ENCODE data around the gene NDUFS1.
"Not testable (repeated sequence)": the region's sequence is repeated elsewhere in the genome, so short reads cannot be mapped to it uniquely, and the experiment has no call there.

NDUFS1 gene

DNA sequence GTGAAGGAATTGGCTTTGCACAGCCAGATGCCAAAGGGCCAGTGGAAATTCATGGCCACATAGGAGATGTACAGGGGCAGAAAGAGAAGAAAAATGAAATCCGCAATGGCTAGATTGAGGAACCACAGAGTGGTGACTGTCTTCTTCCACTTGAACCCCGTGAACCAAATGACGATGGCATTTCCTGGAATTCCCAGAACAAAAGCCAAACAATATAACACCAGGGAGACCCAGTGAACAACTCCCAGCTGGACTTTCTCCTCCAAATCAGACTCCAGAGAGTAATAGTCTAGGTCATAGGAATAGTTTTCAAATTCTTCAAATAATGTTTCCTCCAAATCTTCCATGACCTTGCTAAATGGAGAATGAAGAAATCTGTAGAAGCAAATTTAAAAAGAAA is 17.7 kb upstream of the NDUFS1 start:
- intact Hi-C loops (cut with micrococcal nuclease): no loop called here
- Mint-ChIP-seq H3K4me1 (ENCODE audit: low read depth) (no peaks in the 10 kb centered on the region), H3K27ac (no peak overlapping the region), H3K4me3 (no peak overlapping the region), H3K27me3 (peaks cover 6% of the 10 kb centered on the region), H3K36me3 (ENCODE audit: low read depth) (no peaks in the 10 kb centered on the region), H3K9me3 (peaks cover 5% of the 10 kb centered on the region)

DNA sequence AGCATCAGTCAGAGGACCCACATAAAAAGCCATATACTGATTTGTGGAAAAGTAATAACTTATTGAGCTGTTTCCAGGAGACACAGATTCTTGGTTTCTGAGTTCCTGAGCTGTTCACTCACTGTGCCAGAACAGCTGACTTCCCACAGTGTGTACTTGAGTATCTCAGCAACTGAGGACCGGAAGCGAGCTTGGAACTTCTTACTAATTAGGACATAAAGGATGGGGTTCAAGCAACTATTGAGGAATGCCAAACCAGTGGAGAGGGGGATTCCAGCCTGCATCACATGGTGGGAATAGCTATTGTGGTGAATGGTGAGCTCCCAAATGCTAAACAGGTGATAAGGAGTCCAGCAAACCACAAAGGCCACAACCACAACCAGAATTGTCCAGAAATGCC is 16.9 kb upstream of the NDUFS1 start:
- Mint-ChIP-seq H3K27me3 (peaks cover 6% of the 10 kb centered on the region), H3K27ac (no peak overlapping the region), H3K4me3 (no peak overlapping the region), H3K9me3 (peaks cover 5% of the 10 kb centered on the region), H3K4me1 (ENCODE audit: low read depth) (no peaks in the 10 kb centered on the region), H3K36me3 (ENCODE audit: low read depth) (no peaks in the 10 kb centered on the region)
- intact Hi-C loops (cut with micrococcal nuclease): no loop called here

DNA sequence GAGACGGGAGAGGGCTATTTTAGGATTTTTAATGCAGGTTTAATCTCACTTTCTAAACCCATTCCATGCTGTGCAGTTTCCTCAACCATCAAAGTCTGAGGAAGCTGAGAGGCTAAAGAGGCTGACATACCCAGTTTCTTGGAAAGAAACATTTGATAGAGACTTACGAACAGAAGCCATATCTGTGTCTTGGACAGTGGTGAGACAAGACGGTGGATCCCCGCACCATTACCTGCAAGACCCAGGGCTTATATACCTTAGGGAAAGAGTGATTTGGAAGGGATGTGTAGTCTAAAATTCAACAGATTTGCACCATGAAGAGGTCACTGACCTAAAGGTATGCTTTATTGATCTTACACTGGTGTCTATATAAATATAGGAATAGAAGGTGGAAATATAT is 13.9 kb upstream of the NDUFS1 start:
- Mint-ChIP-seq H3K27ac (no peak overlapping the region), H3K36me3 (ENCODE audit: low read depth) (no peaks in the 10 kb centered on the region), H3K4me1 (ENCODE audit: low read depth) (no peaks in the 10 kb centered on the region), H3K4me3 (no peak overlapping the region), H3K27me3 (peaks cover 6% of the 10 kb centered on the region), H3K9me3 (peaks cover 29% of the 10 kb centered on the region)
- intact Hi-C loops (cut with micrococcal nuclease): no loop called here

DNA sequence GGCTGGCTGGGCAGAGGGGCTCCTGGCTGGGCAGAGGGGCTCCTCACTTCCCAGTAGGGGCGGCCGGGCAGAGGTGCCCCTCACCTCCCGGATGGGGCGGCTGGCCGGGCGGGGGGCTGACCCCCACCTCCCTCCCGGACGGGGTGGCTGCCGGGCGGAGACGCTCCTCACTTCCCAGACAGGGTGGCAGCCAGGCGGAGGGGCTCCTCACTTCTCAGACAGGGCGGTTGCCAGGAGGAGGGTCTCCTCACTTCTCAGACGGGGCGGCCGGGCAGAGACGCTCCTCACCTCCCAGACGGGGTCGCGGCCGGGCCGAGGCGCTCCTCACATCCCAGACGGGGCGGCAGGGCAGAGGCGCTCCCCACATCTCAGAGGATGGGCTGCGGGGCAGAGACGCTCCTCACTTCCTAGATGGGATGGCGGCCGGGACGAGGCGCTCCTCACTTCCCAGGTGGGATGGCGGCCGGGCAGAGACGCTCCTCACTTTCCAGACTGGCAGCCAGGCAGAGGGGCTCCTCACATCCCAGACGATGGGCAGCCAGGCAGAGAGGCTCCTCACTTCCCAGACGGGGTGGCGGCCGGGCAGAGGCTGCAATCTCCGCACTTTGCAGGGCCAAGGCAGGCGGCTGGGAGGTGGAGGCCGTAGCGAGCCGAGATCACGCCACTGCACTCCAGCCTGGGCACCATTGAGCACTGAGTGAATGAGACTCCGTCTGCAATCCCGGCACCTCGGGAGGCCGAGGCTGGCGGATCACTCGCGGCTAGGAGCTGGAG is 12.6 kb upstream of the NDUFS1 start:
- H3K27ac Mint-ChIP-seq; intact Hi-C loops (cut with micrococcal nuclease); H3K4me3 Mint-ChIP-seq; H3K36me3 Mint-ChIP-seq (ENCODE audit: low read depth); H3K27me3 Mint-ChIP-seq; H3K4me1 Mint-ChIP-seq (ENCODE audit: low read depth): not testable (repeated sequence)
- peaks cover 30% of the 10 kb centered on the region for H3K9me3 Mint-ChIP-seq

DNA sequence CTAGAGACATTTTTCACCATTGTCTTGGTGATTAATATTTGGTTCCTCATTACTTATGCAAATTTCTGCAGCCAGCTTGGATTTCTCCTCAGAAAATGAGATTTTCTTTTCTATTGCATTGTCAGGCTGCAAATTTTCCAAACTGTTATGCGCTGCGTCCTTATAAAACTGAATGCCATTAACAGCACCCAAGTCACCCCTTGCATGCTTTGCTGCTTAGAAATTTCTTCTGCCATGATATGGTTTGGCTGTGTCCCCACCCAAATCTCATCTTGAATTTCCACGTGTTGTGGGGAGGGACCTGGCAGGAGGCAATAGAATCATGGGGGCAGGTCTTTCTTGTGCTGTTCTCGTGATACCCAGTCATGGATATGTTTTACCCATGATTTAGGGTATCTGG is 9.0 kb upstream of the NDUFS1 start:
- Mint-ChIP-seq H3K36me3 (ENCODE audit: low read depth) (peaks cover 19% of the 10 kb centered on the region), H3K9me3 (peaks cover 30% of the 10 kb centered on the region)
- H3K4me1 Mint-ChIP-seq (ENCODE audit: low read depth); H3K27ac Mint-ChIP-seq; intact Hi-C loops (cut with micrococcal nuclease); H3K4me3 Mint-ChIP-seq; H3K27me3 Mint-ChIP-seq: not testable (repeated sequence)

DNA sequence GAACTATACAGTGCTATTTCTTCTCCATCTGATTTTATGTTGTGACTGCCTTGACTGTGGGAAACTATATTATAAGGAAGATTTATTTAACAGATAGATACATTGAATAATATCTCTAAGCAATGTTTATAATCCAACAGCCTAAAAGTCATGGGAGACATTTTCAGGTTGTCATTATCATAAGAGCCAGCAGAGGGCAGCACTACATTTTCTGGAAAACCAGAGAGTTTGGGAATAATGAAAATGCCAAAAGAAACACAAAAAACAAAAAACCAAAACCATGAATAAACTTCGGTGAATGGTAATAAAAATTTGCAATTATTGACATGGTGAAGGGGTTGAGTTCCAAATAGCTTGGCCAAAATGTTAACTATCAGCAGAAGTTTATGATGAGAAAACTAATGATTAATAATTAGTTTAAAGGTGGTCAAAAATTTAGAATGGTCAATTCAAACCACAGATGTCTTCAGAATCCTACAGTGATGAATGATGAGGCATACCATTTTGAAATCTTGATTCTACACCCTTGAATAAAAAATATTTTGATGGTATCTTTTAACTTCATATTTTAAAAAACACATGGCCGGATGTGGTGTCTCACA is 5.1 kb upstream of the NDUFS1 start:
- Mint-ChIP-seq H3K27me3 (no peaks in the 10 kb centered on the region), H3K9me3 (peaks cover 12% of the 10 kb centered on the region), H3K4me3 (no peak overlapping the region), H3K4me1 (ENCODE audit: low read depth) (peaks cover 24% of the 10 kb centered on the region), H3K36me3 (ENCODE audit: low read depth) (peaks cover 57% of the 10 kb centered on the region), H3K27ac (no peak overlapping the region)
- intact Hi-C loops (cut with micrococcal nuclease): loop anchor here (2.0 to 5.0 kb wide), 2 partner anchors 98 to 394 kb away; no protein-coding TSS in a partner anchor

DNA sequence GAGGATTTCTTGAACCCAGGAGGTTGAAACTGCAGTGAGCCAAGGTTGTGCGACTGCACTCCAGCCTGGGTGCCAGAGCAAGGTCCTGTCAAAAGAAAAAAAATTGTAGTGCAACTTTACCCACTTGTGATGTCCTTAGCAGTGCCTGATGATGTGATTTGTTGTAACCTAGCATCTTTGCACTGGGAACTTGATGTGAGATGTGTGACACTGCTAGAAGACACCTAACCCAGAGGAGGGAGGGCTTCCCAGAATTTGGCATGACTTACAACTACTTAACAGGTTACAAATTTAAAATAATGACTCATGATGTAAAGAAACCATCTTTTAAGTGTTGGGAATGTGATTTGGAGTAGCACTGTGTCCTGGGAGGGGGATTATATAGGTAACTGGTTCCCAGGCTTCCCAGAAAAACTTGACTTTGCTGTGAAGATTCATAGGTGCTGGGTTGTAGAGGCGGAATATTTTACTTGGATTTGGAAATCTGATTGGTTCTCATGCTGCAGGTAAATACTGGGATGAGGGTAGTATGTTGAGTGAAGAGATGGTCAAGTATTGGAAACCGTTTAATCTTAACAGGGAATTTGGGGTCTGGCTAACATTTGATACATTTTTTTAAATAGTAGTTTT is 4.1 kb upstream of the NDUFS1 start:
- H3K36me3 Mint-ChIP-seq (ENCODE audit: low read depth): peaks cover 65% of the 10 kb centered on the region
- H3K27ac Mint-ChIP-seq: no peak overlapping the region
- H3K9me3 Mint-ChIP-seq: peaks cover 3% of the 10 kb centered on the region
- intact Hi-C loops (cut with micrococcal nuclease): loop anchor here (5.0 kb wide), 1 partner anchor 99 kb away; no protein-coding TSS in a partner anchor
- peaks cover 25% of the 10 kb centered on the region for H3K4me1 Mint-ChIP-seq (ENCODE audit: low read depth)
- no peaks in the 10 kb centered on the region for H3K27me3 Mint-ChIP-seq
- no peak overlapping the region for H3K4me3 Mint-ChIP-seq

DNA sequence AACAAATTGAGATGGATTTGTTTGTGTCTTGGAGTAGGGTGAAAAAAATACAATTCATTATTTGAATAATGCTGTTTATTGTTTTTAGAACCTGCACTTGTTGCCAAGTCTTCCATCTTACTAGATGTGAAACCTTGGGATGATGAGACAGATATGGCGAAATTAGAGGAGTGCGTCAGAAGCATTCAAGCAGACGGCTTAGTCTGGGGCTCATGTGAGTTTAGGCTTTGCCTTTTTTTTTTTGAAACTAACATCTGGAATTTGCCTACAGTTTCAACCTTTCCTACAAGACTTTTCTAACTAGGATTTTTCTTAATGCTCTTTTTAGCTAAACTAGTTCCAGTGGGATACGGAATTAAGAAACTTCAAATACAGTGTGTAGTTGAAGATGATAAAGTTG is 3.2 kb upstream of the NDUFS1 start:
- H3K4me3 Mint-ChIP-seq, H3K27me3 Mint-ChIP-seq, H3K27ac Mint-ChIP-seq, H3K9me3 Mint-ChIP-seq: not testable (repeated sequence)
- Mint-ChIP-seq H3K36me3 (ENCODE audit: low read depth) (peaks cover 68% of the 10 kb centered on the region), H3K4me1 (ENCODE audit: low read depth) (peaks cover 34% of the 10 kb centered on the region)
- intact Hi-C loops (cut with micrococcal nuclease): loop anchor here (5.0 kb wide), 1 partner anchor 100 kb away; no protein-coding TSS in a partner anchor

DNA sequence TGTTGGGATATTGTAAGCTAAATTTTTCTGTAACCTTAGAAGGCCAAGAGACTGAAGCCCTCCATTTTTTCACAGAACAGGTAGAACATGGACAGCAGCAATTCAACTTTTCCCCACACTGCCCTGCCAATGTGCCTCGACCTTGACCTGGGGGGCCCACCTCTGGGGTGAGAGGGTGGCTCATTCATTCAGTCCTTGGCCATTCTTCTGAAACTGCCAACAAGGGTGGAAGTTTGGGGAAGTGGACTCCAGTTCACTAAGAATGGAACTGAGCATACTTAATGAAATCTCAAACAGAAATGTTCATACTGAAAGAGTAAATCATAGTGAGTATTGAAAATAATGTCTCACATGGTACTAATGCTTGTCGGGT is 1.5 kb upstream of the NDUFS1 start:
- H3K27me3 Mint-ChIP-seq: no peaks in the 10 kb centered on the region
- H3K9me3 Mint-ChIP-seq: no peaks in the 10 kb centered on the region
- H3K27ac Mint-ChIP-seq: peak overlapping the region; percentile 94
- intact Hi-C loops (cut with micrococcal nuclease): loop anchor here (5.0 kb wide), 1 partner anchor 102 kb away; no protein-coding TSS in a partner anchor
- H3K36me3 Mint-ChIP-seq (ENCODE audit: low read depth): peaks cover 63% of the 10 kb centered on the region
- H3K4me1 Mint-ChIP-seq (ENCODE audit: low read depth): peaks cover 40% of the 10 kb centered on the region
- peak overlapping the region; percentile 97 for H3K4me3 Mint-ChIP-seq

DNA sequence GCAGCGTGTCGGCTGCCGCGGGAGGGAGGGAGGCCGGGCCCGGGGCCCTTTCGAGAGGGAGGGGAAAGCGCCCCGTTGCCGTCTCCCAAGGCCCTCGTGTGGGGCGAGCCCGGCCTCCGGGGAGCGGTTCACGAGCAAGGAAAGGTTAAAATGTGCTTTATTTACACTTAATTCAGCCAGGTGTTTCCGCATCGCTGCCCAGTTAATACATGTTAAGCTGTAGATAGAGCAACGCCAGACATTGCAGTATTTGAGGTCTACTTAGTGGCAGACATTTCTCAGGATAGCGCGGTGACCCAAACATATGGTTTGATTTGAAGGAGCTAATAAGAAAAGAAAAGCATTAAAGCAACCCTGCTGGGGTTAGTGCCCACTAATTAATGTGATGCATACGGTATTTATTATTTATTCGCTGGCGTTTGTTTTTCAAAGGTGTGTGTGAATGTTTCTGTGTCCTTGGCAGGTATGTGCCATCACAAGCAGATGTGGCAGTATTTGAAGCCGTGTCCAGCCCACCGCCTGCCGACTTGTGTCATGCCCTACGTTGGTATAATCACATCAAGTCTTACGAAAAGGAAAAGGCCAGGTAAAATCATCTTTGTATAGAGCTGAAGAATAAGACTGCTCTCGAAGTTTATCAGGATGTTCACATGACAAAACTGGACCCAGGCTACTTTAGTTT is 1.0 kb upstream of the NDUFS1 start:
- Mint-ChIP-seq H3K4me3 (peak overlapping the region; percentile 97), H3K27me3 (no peaks in the 10 kb centered on the region), H3K4me1 (ENCODE audit: low read depth) (peaks cover 40% of the 10 kb centered on the region), H3K27ac (peak overlapping the region; percentile 94), H3K9me3 (no peaks in the 10 kb centered on the region), H3K36me3 (ENCODE audit: low read depth) (peaks cover 63% of the 10 kb centered on the region)
- intact Hi-C loops (cut with micrococcal nuclease): loop anchor here (5.0 kb wide), 1 partner anchor 102 kb away; no protein-coding TSS in a partner anchor

DNA sequence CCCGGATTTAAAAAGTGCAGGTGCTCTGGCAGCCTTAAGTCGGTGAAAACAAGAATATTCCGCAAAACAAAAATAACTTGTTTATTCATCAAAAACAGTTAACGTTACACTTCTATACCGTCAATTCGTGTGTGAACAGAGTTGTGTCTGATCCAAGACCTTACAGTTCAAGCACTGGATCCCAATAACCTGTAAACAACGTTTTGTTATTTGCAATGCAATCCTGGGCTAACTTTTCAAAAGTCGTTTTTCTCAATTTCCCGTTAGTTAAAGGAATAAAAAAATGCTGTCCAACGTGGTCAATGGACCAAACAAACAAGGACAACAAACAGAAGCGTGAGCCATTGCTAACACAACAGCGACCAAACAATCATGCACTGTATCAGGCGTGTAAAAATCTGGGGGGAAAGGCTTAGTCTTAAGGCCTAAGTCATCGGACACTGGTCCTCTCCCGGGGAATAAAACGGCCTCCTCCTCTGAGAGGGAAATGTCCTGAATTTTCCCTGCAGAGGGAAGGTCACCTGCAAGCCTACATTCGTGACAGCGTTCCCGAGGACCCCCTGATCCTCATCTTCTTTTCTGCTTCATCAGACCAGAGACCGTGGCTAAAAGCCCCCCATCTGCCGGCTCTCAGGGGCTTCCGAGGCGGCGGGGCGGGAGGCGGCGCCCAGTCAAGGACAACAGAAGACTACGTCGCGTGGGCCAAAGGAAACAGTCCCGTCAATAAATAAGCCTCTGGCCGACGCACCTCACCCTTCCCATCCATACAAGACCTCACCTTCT is 490 bp downstream of the NDUFS1 start:
- Mint-ChIP-seq H3K9me3 (no peaks in the 10 kb centered on the region), H3K36me3 (ENCODE audit: low read depth) (peaks cover 62% of the 10 kb centered on the region), H3K4me1 (ENCODE audit: low read depth) (peaks cover 45% of the 10 kb centered on the region), H3K4me3 (peak overlapping the region; percentile 97), H3K27ac (peak overlapping the region; percentile 94), H3K27me3 (no peaks in the 10 kb centered on the region)
- intact Hi-C loops (cut with micrococcal nuclease): loop anchor here (1.0 kb wide), 1 partner anchor 73 kb away; no protein-coding TSS in a partner anchor

DNA sequence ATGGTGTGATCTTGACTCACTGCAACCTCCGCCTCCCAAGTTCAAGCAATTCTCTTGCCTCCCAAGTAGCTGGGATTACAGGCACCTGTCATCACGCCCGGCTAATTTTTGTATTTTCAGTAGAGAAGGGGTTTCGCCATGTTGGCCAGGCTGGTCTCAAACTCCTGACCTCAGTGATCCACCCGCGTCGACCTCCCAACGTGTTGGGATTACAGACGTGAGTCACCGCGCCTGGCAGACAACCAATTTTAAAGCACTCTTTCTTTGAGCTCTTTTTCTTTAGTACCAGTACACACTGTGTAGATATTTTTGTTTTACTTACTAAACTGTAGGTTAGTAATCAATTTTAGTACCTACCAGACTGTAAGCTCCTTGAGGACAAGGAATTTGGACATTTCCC is 2.2 kb downstream of the NDUFS1 start:
- H3K4me3 Mint-ChIP-seq; intact Hi-C loops (cut with micrococcal nuclease); H3K27me3 Mint-ChIP-seq; H3K9me3 Mint-ChIP-seq; H3K27ac Mint-ChIP-seq: not testable (repeated sequence)
- Mint-ChIP-seq H3K4me1 (ENCODE audit: low read depth) (peaks cover 34% of the 10 kb centered on the region), H3K36me3 (ENCODE audit: low read depth) (peaks cover 52% of the 10 kb centered on the region)

DNA sequence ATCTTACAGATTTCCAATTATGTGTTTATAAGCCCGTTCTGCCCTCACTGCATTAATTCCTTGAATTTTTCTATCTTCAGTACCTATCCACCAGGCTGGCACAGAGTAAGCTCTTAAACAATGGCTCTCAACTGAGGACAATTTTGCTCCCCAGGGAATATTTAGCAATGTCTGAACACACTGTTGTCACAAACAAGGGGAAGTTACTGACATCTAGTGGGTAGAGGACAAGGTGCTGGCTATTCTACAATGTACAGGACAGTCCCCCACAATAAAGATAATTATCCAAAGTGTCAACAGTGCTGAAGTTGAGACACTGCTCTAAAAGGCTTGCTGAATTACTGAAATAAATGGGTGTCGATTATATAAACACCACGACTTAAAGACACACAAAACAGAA is 5.0 kb downstream of the NDUFS1 start:
- H3K4me1 Mint-ChIP-seq (ENCODE audit: low read depth): peaks cover 38% of the 10 kb centered on the region

More for the DNA sequence above, 5.0 kb downstream of the NDUFS1 start:
- Mint-ChIP-seq H3K27ac (no peak overlapping the region), H3K36me3 (ENCODE audit: low read depth) (peaks cover 53% of the 10 kb centered on the region), H3K27me3 (no peaks in the 10 kb centered on the region), H3K4me3 (no peak overlapping the region), H3K9me3 (no peaks in the 10 kb centered on the region)
- intact Hi-C loops (cut with micrococcal nuclease): loop anchor here (5.0 kb wide), 1 partner anchor 132 kb away; no protein-coding TSS in a partner anchor

Measured in dendritic cell treated with granulocyte-macrophage colony-stimulating factor and Interleukin-4, amounts not matched to agents 40 ng/mL and 50 ng/mL, for 4 days (primary cell).